HEK293 (cell line): ENCODE data around the gene DCBLD2.

Experiments
- CTCF ChIA-PET: fragments of 350-600 bp; formaldehyde crosslinking; extraction: SDS; loops from one replicate; lab custom pipeline; 2021; ENCODE audit warnings: antibody characterized with exemption; lab: Yijun Ruan, JAX
- POLR2A ChIA-PET: fragments of 300-600 bp; formaldehyde crosslinking; extraction: SDS; loops from one replicate; lab custom pipeline; 2020; ENCODE audit warnings: antibody characterized with exemption, inconsistent platforms; lab: Yijun Ruan, JAX
- H3K27ac ChIP-seq: fragments of 200-500 bp; sonication (Bioruptor generic); 2 replicates; pipeline ENCODE4 v1.5.1; 2014; ENCODE audit warnings: low read depth, low read length, control low read depth, inconsistent platforms; ENCODE audit errors: extremely low read depth
- H3K36me3 ChIP-seq, 2 experiments: fragments of 200-500 bp in 1 of 2; sonication (Bioruptor generic) in 1 of 2; 1 replicate in 1 of 2; 2 replicates in 1 of 2; pipeline ENCODE4 v1.5.1; 2014 to 2017; ENCODE audit warnings: inconsistent platforms in 2 of 2, low read length in 2 of 2; ENCODE audit not compliant: control insufficient read depth in 2 of 2, insufficient read depth in 1 of 2
- H3K4me1 ChIP-seq: fragments of 200-500 bp; sonication (Bioruptor generic); 2 replicates; pipeline ENCODE4 v1.5.1; 2014; ENCODE audit warnings: mild to moderate bottlenecking, low read length, inconsistent platforms; ENCODE audit not compliant: control insufficient read depth, insufficient read depth
- H3K4me3 ChIP-seq: 2 replicates; pipeline ENCODE4 v1.5.1; 2011; ENCODE audit warnings: low read depth, mild to moderate bottlenecking, control low read depth, low read length, moderate library complexity
- H3K9me3 ChIP-seq: fragments of 200-500 bp; sonication (Bioruptor generic); 2 replicates; pipeline ENCODE4 v1.5.1; 2014; ENCODE audit warnings: low read depth, low read length, inconsistent platforms; ENCODE audit not compliant: control insufficient read depth, insufficient read depth
- BCL11B ChIP-seq: fragments of 450-650 bp; formaldehyde crosslinking; IDR thresholded peaks from 2 replicates; pipeline ENCODE4 v1.5.1; 2016; ENCODE audit warnings: low read depth, missing biosample characterization, missing genetic modification characterization
- REPIN1 ChIP-seq: fragments of 450-650 bp; formaldehyde crosslinking; IDR thresholded peaks from 2 replicates; pipeline ENCODE4 v1.5.1; 2017; ENCODE audit warnings: missing biosample characterization, missing genetic modification characterization, low read depth
- SCRT2 ChIP-seq: fragments of 450-650 bp; formaldehyde crosslinking; IDR thresholded peaks from 2 replicates; pipeline ENCODE4 v1.5.1; 2016; ENCODE audit warnings: missing biosample characterization, missing genetic modification characterization
- SP3 ChIP-seq: fragments of 450-650 bp; formaldehyde crosslinking; IDR thresholded peaks from 2 replicates; pipeline ENCODE4 v1.5.1; 2016; ENCODE audit warnings: missing biosample characterization, missing genetic modification characterization
- YY2 ChIP-seq: fragments of 450-650 bp; formaldehyde crosslinking; IDR thresholded peaks from 2 replicates; pipeline ENCODE4 v1.5.1; 2016; ENCODE audit warnings: missing biosample characterization, missing genetic modification characterization
- ZBTB1 ChIP-seq: fragments of 450-650 bp; formaldehyde crosslinking; IDR thresholded peaks from 2 replicates; pipeline ENCODE4 v1.5.1; 2016; ENCODE audit warnings: missing biosample characterization, missing genetic modification characterization
- ZBTB17 ChIP-seq: fragments of 450-650 bp; formaldehyde crosslinking; IDR thresholded peaks from 2 replicates; pipeline ENCODE4 v1.5.1; 2016; ENCODE audit warnings: missing biosample characterization, missing genetic modification characterization
- ZFP69B ChIP-seq: fragments of 450-650 bp; formaldehyde crosslinking; IDR thresholded peaks from 2 replicates; pipeline ENCODE4 v1.5.1; 2016; ENCODE audit warnings: missing biosample characterization, missing genetic modification characterization
- ZNF146 ChIP-seq: fragments of 450-650 bp; formaldehyde crosslinking; IDR thresholded peaks from 2 replicates; pipeline ENCODE4 v1.5.1; 2016; ENCODE audit warnings: missing biosample characterization, missing genetic modification characterization
- ZNF16 ChIP-seq: fragments of 450-650 bp; formaldehyde crosslinking; IDR thresholded peaks from 2 replicates; pipeline ENCODE4 v1.5.1; 2016; ENCODE audit warnings: low read depth, missing biosample characterization, missing genetic modification characterization
- ZNF174 ChIP-seq: fragments of 450-650 bp; formaldehyde crosslinking; IDR thresholded peaks from 2 replicates; pipeline ENCODE4 v1.5.0; 2017; ENCODE audit warnings: missing biosample characterization, mild to moderate bottlenecking, missing genetic modification characterization
- ZNF211 ChIP-seq: fragments of 450-650 bp; formaldehyde crosslinking; IDR thresholded peaks from 2 replicates; pipeline ENCODE4 v1.5.1; 2016; ENCODE audit warnings: low read depth, missing biosample characterization, missing genetic modification characterization
- ZNF239 ChIP-seq: fragments of 450-650 bp; formaldehyde crosslinking; IDR thresholded peaks from 2 replicates; pipeline ENCODE4 v1.5.1; 2016; ENCODE audit warnings: missing biosample characterization, missing genetic modification characterization
- ZNF280C ChIP-seq: fragments of 450-650 bp; formaldehyde crosslinking; IDR thresholded peaks from 2 replicates; pipeline ENCODE4 v1.5.1; 2016; ENCODE audit warnings: missing biosample characterization, missing genetic modification characterization
- ZNF280D ChIP-seq: fragments of 450-650 bp; formaldehyde crosslinking; IDR thresholded peaks from 2 replicates; pipeline ENCODE4 v1.5.1; 2016; ENCODE audit warnings: missing biosample characterization, missing genetic modification characterization
- ZNF560 ChIP-seq: fragments of 450-650 bp; formaldehyde crosslinking; IDR thresholded peaks from 2 replicates; pipeline ENCODE4 v1.5.1; 2017; ENCODE audit warnings: missing biosample characterization, missing genetic modification characterization, borderline replicate concordance
- ZNF830 ChIP-seq: fragments of 450-650 bp; IDR thresholded peaks from 2 replicates; pipeline ENCODE4 v1.5.0; 2018; ENCODE audit warnings: missing biosample characterization, missing genetic modification characterization, low read depth, mild to moderate bottlenecking, moderate library complexity
- ZSCAN16 ChIP-seq: fragments of 450-650 bp; formaldehyde crosslinking; IDR thresholded peaks from 2 replicates; pipeline ENCODE4 v1.5.1; 2016; ENCODE audit warnings: missing biosample characterization, missing genetic modification characterization
- ZSCAN23 ChIP-seq: fragments of 450-650 bp; formaldehyde crosslinking; IDR thresholded peaks from 2 replicates; pipeline ENCODE4 v1.5.1; 2016; ENCODE audit warnings: missing biosample characterization, missing genetic modification characterization
- TF ChIP-seq, protein P1 (sequence below): IDR thresholded peaks from 2 replicates; pipeline ENCODE4 v1.6.1; 2011; ENCODE audit warnings: mild to moderate bottlenecking, low read depth, low read length, borderline replicate concordance
- TF ChIP-seq, protein P2 (sequence below): fragments of 450-650 bp; formaldehyde crosslinking; IDR thresholded peaks from 2 replicates; pipeline ENCODE4 v1.5.1; 2016; ENCODE audit warnings: missing biosample characterization, missing genetic modification characterization
- TF ChIP-seq, protein P3 (sequence below): fragments of 450-650 bp; formaldehyde crosslinking; IDR thresholded peaks from 2 replicates; pipeline ENCODE4 v1.5.1; 2017; ENCODE audit warnings: missing biosample characterization, missing genetic modification characterization

The DCBLD2 gene

GRCh38 chr3:98784042-98784441, 117.5 kb downstream of the DCBLD2 start (continued):
- TF ChIP-seq ZFP69B (tag by site-specific recombination): no peak
- TF ChIP-seq, protein P1, sequence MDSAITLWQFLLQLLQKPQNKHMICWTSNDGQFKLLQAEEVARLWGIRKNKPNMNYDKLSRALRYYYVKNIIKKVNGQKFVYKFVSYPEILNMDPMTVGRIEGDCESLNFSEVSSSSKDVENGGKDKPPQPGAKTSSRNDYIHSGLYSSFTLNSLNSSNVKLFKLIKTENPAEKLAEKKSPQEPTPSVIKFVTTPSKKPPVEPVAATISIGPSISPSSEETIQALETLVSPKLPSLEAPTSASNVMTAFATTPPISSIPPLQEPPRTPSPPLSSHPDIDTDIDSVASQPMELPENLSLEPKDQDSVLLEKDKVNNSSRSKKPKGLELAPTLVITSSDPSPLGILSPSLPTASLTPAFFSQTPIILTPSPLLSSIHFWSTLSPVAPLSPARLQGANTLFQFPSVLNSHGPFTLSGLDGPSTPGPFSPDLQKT: no peak
- TF ChIP-seq ZNF280C (tag by site-specific recombination): no peak
- TF ChIP-seq ZNF16 (tag by site-specific recombination): no peak
- no peak for TF ChIP-seq YY2 (tag by site-specific recombination)
- no peak for TF ChIP-seq BCL11B (tag by site-specific recombination)
- TF ChIP-seq ZNF560 (tag by site-specific recombination): no peak
- no peak for TF ChIP-seq ZSCAN23 (tag by site-specific recombination)
- TF ChIP-seq, protein P2, sequence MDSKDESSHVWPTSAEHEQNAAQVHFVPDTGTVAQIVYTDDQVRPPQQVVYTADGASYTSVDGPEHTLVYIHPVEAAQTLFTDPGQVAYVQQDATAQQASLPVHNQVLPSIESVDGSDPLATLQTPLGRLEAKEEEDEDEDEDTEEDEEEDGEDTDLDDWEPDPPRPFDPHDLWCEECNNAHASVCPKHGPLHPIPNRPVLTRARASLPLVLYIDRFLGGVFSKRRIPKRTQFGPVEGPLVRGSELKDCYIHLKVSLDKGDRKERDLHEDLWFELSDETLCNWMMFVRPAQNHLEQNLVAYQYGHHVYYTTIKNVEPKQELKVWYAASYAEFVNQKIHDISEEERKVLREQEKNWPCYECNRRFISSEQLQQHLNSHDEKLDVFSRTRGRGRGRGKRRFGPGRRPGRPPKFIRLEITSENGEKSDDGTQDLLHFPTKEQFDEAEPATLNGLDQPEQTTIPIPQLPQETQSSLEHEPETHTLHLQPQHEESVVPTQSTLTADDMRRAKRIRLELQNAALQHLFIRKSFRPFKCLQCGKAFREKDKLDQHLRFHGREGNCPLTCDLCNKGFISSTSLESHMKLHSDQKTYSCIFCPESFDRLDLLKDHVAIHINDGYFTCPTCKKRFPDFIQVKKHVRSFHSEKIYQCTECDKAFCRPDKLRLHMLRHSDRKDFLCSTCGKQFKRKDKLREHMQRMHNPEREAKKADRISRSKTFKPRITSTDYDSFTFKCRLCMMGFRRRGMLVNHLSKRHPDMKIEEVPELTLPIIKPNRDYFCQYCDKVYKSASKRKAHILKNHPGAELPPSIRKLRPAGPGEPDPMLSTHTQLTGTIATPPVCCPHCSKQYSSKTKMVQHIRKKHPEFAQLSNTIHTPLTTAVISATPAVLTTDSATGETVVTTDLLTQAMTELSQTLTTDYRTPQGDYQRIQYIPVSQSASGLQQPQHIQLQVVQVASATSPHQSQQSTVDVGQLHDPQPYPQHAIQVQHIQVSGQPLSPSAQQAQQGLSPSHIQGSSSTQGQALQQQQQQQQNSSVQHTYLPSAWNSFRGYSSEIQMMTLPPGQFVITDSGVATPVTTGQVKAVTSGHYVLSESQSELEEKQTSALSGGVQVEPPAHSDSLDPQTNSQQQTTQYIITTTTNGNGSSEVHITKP: no peak
- no peak for TF ChIP-seq SCRT2

- Histone ChIP-seq H3K36me3 (peaks cover 0 to 46% of the 10 kb centered on the region in 2 experiments; a peak in 1 of 3 replicates), H3K4me3 (no peak overlapping the region), H3K4me1 (no peaks in the 10 kb centered on the region), H3K9me3 (no peaks in the 10 kb centered on the region), H3K27ac (no peak overlapping the region)
- ChIA-PET CTCF (no interaction called here), POLR2A (no interaction called here)
- TF ChIP-seq REPIN1 (tag by site-specific recombination): no peak
- TF ChIP-seq SP3 (tag by site-specific recombination): no peak
- no peak for TF ChIP-seq ZBTB17 (tag by site-specific recombination)
- TF ChIP-seq ZBTB1 (tag by site-specific recombination): no peak
- no peak for TF ChIP-seq ZNF280D (tag by site-specific recombination)
- no peak for TF ChIP-seq ZSCAN16 (tag by site-specific recombination)
- TF ChIP-seq ZNF146 (tag by site-specific recombination): no peak
- TF ChIP-seq ZNF239 (tag by site-specific recombination): no peak
- no peak for TF ChIP-seq ZNF174 (tag by site-specific recombination)
- no peak for TF ChIP-seq ZNF211
- TF ChIP-seq, protein P3, sequence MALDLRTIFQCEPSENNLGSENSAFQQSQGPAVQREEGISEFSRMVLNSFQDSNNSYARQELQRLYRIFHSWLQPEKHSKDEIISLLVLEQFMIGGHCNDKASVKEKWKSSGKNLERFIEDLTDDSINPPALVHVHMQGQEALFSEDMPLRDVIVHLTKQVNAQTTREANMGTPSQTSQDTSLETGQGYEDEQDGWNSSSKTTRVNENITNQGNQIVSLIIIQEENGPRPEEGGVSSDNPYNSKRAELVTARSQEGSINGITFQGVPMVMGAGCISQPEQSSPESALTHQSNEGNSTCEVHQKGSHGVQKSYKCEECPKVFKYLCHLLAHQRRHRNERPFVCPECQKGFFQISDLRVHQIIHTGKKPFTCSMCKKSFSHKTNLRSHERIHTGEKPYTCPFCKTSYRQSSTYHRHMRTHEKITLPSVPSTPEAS (tag by site-specific recombination): no peak
- TF ChIP-seq ZSCAN23 (tag by site-specific recombination): no peak
- no peak for TF ChIP-seq ZNF830
These were observed 118.5 kb downstream of the DCBLD2 start for GRCh38 chr3:98782824-98783500.
